Vagina (tissue), 2 donors: ENCODE results near the gene STXBP6. TPM values are rescaled to one million over a fixed set of nuclear protein-coding genes. Genes with fewer than 3 reads are reported as not detected.
"Not testable (repeated sequence)": the region's sequence is repeated elsewhere in the genome, so short reads cannot be mapped to it uniquely, and the experiment has no call there.

ENCODE experiments used
- DNase-seq, 2 donors: peaks; one replicate each; pipeline ENCODE4 v3.0.0-alpha.2; 2017; ENCODE audit errors: extremely low spot score in 2 of 2
- H3K27ac ChIP-seq: fragments of 200-600 bp; sonication (generic); one replicate; pipeline ENCODE4 v1.5.1; 2019
- H3K27me3 ChIP-seq: fragments of 200-600 bp; sonication (generic); one replicate; pipeline ENCODE4 v1.5.1; 2019
- H3K36me3 ChIP-seq, 2 donors: fragments of 200-600 bp; sonication (generic); one replicate each; pipeline ENCODE4 v1.5.1; 2017 to 2019
- H3K4me1 ChIP-seq: fragments of 200-600 bp; sonication (generic); one replicate; pipeline ENCODE4 v1.5.1; 2019
- H3K4me3 ChIP-seq, 2 donors: fragments of 200-600 bp; sonication (generic); 1 replicate in 1 of 2; 2 replicates in 1 of 2; pipeline ENCODE4 v1.5.1; 2016 to 2019
- H3K9me3 ChIP-seq: fragments of 200-600 bp; sonication (generic); one replicate; pipeline ENCODE4 v1.5.1; 2019
- POLR2A ChIP-seq, 2 donors: fragments of 450-650 bp; IDR thresholded peaks; one replicate each; pipeline ENCODE4 v1.6.1; 2017; ENCODE audit warnings: antibody characterized with exemption in 2 of 2, mild to moderate bottlenecking in 2 of 2, moderate library complexity in 2 of 2
- POLR2AphosphoS5 ChIP-seq, 2 donors: sonication (generic); formaldehyde crosslinking; IDR thresholded peaks; one replicate each; pipeline ENCODE4 v1.9.0; 2017; ENCODE audit warnings: antibody characterized with exemption in 2 of 2, mild to moderate bottlenecking in 2 of 2, low read depth in 1 of 2; ENCODE audit not compliant: insufficient read depth in 1 of 2
- intact Hi-C: fragments of 100-400 bp; cut with DNase I; formaldehyde crosslinking; loops from one replicate; pipeline ENCODE4 v1.15.1; 2023
- total RNA-seq: library from RNA; depleted of rRNA; stranded (reverse); fragments of >200 nt; gene quantifications from one replicate; pipeline ENCODE4 v1.2.3, GENCODE V29; 2016
- TF ChIP-seq, protein P1 (sequence below), 3 experiments: fragments of 450-650 bp in 2 of 3; fragments of 200-600 bp in 1 of 3; sonication (generic) in 1 of 3; IDR thresholded peaks; one replicate each; pipeline ENCODE4 v1.5.1; 2017 to 2019; ENCODE audit warnings: antibody characterized with exemption in 3 of 3, mild to moderate bottlenecking in 2 of 3, moderate library complexity in 2 of 3

STXBP6 gene
- total RNA-seq, 1 donor from 2014 or later = 4.4 TPM

DNA sequence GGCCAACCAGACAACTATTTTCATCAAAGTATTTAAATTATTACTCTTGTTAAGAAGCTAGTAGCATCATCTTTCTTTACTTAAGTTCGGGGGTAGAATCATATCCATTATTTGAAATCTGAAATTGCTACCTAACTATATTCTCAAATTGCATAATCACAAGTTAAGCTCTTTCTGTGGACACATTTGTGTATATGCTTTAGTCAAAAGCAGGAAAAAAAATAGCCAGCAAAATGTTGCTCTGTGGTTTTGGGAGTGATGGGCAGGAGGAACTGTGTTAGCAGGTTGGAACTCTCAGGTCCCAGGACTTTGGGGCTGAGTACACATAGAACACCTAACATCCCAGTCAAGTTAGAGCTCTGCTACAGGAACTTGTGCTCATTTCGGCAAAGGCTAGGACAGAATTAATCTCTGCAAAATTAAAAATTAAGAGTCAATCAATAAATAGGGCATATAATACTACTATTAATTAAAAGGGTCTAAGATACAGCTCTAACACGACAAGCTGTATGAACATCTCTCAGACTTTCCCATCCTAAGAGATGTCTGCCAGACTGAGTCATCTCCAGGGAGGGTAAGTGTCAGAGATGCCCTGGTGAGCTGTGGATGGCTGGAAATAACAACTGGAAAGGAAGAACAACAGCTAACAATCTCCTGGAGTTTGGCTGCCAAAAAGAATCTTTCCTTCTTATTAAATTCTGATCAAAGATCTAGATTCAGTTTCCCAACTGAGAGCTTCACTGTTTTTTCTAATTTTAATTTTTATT lies 212.5 kb downstream of the STXBP6 start:
- TF ChIP-seq, protein P1, sequence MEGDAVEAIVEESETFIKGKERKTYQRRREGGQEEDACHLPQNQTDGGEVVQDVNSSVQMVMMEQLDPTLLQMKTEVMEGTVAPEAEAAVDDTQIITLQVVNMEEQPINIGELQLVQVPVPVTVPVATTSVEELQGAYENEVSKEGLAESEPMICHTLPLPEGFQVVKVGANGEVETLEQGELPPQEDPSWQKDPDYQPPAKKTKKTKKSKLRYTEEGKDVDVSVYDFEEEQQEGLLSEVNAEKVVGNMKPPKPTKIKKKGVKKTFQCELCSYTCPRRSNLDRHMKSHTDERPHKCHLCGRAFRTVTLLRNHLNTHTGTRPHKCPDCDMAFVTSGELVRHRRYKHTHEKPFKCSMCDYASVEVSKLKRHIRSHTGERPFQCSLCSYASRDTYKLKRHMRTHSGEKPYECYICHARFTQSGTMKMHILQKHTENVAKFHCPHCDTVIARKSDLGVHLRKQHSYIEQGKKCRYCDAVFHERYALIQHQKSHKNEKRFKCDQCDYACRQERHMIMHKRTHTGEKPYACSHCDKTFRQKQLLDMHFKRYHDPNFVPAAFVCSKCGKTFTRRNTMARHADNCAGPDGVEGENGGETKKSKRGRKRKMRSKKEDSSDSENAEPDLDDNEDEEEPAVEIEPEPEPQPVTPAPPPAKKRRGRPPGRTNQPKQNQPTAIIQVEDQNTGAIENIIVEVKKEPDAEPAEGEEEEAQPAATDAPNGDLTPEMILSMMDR (IDR thresholded peaks at IDR 0.05) = no peak
- TF ChIP-seq POLR2AphosphoS5 (IDR thresholded peaks at IDR 0.05; ENCODE audit: insufficient read depth in 1 of 2, low read depth in 1 of 2) (no peak), POLR2A (IDR thresholded peaks at IDR 0.05) (no peak)
- Histone ChIP-seq H3K27me3 (no peaks in the 10 kb centered on the region), H3K9me3 (no peaks in the 10 kb centered on the region), H3K36me3 (no peaks in the 10 kb centered on the region), H3K4me1 (no peaks in the 10 kb centered on the region), H3K4me3 (no peak overlapping the region), H3K27ac (no peak overlapping the region)
- no peak for DNase-seq
- intact Hi-C loops = no loop called here

- H3K36me3 ChIP-seq, H3K4me1 ChIP-seq, H3K9me3 ChIP-seq, H3K27me3 ChIP-seq, DNase-seq, intact Hi-C loops, H3K27ac ChIP-seq, H3K4me3 ChIP-seq: not testable (repeated sequence)
Observed at GRCh38 chr14:24836324-24836723, 213.6 kb downstream of the STXBP6 start.

DNA sequence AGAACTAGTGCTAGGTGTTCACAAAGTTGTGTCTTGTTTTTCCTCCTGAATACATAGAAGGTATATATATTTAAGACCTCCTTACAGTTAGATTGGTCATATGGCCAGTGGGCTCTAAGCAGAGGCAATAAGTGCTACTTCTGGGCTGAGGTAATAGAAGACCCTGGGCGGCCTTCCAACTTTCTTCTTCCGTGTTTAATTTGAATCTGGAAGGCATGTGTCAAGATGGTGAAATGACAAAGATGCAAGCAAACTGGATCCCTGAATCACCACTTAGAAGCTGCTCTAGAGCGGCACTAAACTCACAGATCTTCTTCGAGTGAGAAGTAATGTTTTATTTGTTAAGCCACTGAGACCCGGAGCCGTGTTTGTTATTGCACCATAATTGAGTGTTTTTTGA lies 215.0 kb downstream of the STXBP6 start:
- intact Hi-C loops = no loop called here

GRCh38 chr14:24833385-24833784 lies 216.6 kb downstream of the STXBP6 start:
- H3K4me3 ChIP-seq = no peak overlapping the region
- no peak overlapping the region for H3K27ac ChIP-seq
- intact Hi-C loops = no loop called here
- no peak for DNase-seq
- no peaks in the 10 kb centered on the region for H3K36me3 ChIP-seq
- no peaks in the 10 kb centered on the region for H3K9me3 ChIP-seq
- TF ChIP-seq, protein P1 (IDR thresholded peaks at IDR 0.05) = no peak
- TF ChIP-seq POLR2A (IDR thresholded peaks at IDR 0.05) = no peak
- no peak for TF ChIP-seq POLR2AphosphoS5 (IDR thresholded peaks at IDR 0.05; ENCODE audit: insufficient read depth in 1 of 2, low read depth in 1 of 2)
- no peaks in the 10 kb centered on the region for H3K27me3 ChIP-seq
- no peaks in the 10 kb centered on the region for H3K4me1 ChIP-seq

More for the DNA sequence above, 215.0 kb downstream of the STXBP6 start:
- DNase-seq = no peak
- TF ChIP-seq POLR2A (IDR thresholded peaks at IDR 0.05) (no peak), POLR2AphosphoS5 (IDR thresholded peaks at IDR 0.05; ENCODE audit: insufficient read depth in 1 of 2, low read depth in 1 of 2) (no peak)
- Histone ChIP-seq H3K36me3 (no peaks in the 10 kb centered on the region), H3K4me3 (no peak overlapping the region), H3K27me3 (no peaks in the 10 kb centered on the region), H3K4me1 (no peaks in the 10 kb centered on the region), H3K9me3 (no peaks in the 10 kb centered on the region), H3K27ac (no peak overlapping the region)

DNA sequence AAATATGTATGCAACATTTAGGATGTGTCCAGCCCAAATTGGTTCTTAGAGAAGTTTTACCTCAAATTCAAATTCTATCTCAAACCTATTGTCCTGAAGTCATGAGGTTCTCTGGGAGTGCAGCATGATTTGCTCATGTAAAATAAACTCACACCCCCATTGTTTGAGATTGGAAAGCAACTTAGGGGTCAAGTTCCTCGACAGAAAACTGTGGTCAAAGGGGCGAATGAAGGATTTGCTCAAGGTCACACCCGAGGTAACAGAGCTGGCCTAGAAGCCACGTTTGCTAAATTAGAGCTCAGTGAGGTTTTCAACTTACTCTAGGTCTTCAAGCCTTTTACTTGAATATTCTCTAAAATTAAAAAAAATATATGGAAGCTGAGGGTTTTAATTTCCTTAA lies 218.3 kb downstream of the STXBP6 start:
- no peak for DNase-seq
- Histone ChIP-seq H3K27me3 (no peaks in the 10 kb centered on the region), H3K27ac (no peak overlapping the region), H3K9me3 (no peaks in the 10 kb centered on the region), H3K36me3 (no peaks in the 10 kb centered on the region), H3K4me3 (no peak overlapping the region), H3K4me1 (no peaks in the 10 kb centered on the region)
- intact Hi-C loops = no loop called here
- TF ChIP-seq, protein P1 (IDR thresholded peaks at IDR 0.05) = no peak
- TF ChIP-seq POLR2A (IDR thresholded peaks at IDR 0.05) (no peak), POLR2AphosphoS5 (IDR thresholded peaks at IDR 0.05; ENCODE audit: insufficient read depth in 1 of 2, low read depth in 1 of 2) (no peak)

- no peak overlapping the region for H3K27ac ChIP-seq
- H3K4me1 ChIP-seq = no peaks in the 10 kb centered on the region
- no peaks in the 10 kb centered on the region for H3K9me3 ChIP-seq
- no peaks in the 10 kb centered on the region for H3K36me3 ChIP-seq
- no peak overlapping the region for H3K4me3 ChIP-seq
- intact Hi-C loops = no loop called here
- TF ChIP-seq POLR2A (IDR thresholded peaks at IDR 0.05) = no peak
- no peak for TF ChIP-seq POLR2AphosphoS5 (IDR thresholded peaks at IDR 0.05; ENCODE audit: insufficient read depth in 1 of 2, low read depth in 1 of 2)
- TF ChIP-seq, protein P1 (IDR thresholded peaks at IDR 0.05) = no peak
- no peaks in the 10 kb centered on the region for H3K27me3 ChIP-seq
- no peak for DNase-seq
Observed at GRCh38 chr14:24829862-24830261, 220.1 kb downstream of the STXBP6 start.
